GM23338 (cell line): ENCODE data around the gene ALDH1B1. TPM values are rescaled to one million over a fixed set of nuclear protein-coding genes. Genes with fewer than 3 reads are reported as not detected.

Experiments
- ATAC-seq: fragments of 200-7000 bp; cut with Tn5 transposase; 3 replicates; pipeline ENCODE4 v1.9.1; 2020
- DNase-seq: peaks from one replicate; pipeline ENCODE4 v3.0.0-alpha.2; 2015; ENCODE audit warnings: low spot score
- H2AFZ ChIP-seq: fragments of 200-600 bp; sonication (generic); 2 replicates; pipeline ENCODE4 v1.8.0; 2016; ENCODE audit warnings: antibody characterized with exemption, mild to moderate bottlenecking, moderate library complexity
- H3F3A ChIP-seq: fragments of 200-600 bp; sonication (generic); replicated peaks from 2 replicates; pipeline ENCODE4 v1.8.0; 2017; ENCODE audit warnings: antibody characterized with exemption, mixed run types, low read depth
- H3K27ac ChIP-seq: fragments of 200-600 bp; sonication (generic); 2 replicates; pipeline ENCODE4 v1.6.1; 2016; ENCODE audit warnings: low read depth
- H3K27me3 ChIP-seq: fragments of 200-600 bp; sonication (generic); 2 replicates; pipeline ENCODE4 v1.8.0; 2016; ENCODE audit warnings: mild to moderate bottlenecking, mixed run types, moderate library complexity; ENCODE audit not compliant: insufficient read depth
- H3K36me3 ChIP-seq: fragments of 200-600 bp; sonication (generic); 2 replicates; pipeline ENCODE4 v1.8.0; 2016; ENCODE audit warnings: mild to moderate bottlenecking; ENCODE audit not compliant: insufficient read depth
- H3K4me1 ChIP-seq: fragments of 200-600 bp; sonication (generic); 2 replicates; pipeline ENCODE4 v1.8.0; 2016; ENCODE audit warnings: mild to moderate bottlenecking, moderate library complexity; ENCODE audit not compliant: insufficient read depth
- H3K4me2 ChIP-seq: fragments of 200-600 bp; sonication (generic); 2 replicates; pipeline ENCODE4 v1.7.1; 2017; ENCODE audit warnings: mixed run types
- H3K4me3 ChIP-seq: fragments of 200-600 bp; sonication (generic); 2 replicates; pipeline ENCODE4 v1.6.1; 2016; ENCODE audit warnings: mixed run types
- H3K79me2 ChIP-seq: fragments of 200-600 bp; sonication (generic); replicated peaks from 2 replicates; pipeline ENCODE4 v1.8.0; 2017; ENCODE audit warnings: mild to moderate bottlenecking; ENCODE audit not compliant: insufficient read depth
- H3K9me2 ChIP-seq: fragments of 200-600 bp; sonication (generic); 2 replicates; pipeline ENCODE4 v1.8.0; 2017; ENCODE audit not compliant: insufficient read depth
- H4K20me1 ChIP-seq: fragments of 200-600 bp; sonication (generic); replicated peaks from 2 replicates; pipeline ENCODE4 v1.8.0; 2017; ENCODE audit warnings: mild to moderate bottlenecking; ENCODE audit not compliant: insufficient read depth
- H3K27ac Mint-ChIP-seq: 2 replicates; pipeline ENCODE4 v1.8.0; 2020; ENCODE audit warnings: inconsistent platforms, mild to moderate bottlenecking, moderate library complexity, mixed read lengths
- H3K27me3 Mint-ChIP-seq: 3 replicates; pipeline ENCODE4 v1.8.0; 2022; ENCODE audit warnings: low read depth, mild to moderate bottlenecking, moderate library complexity, mixed read lengths, inconsistent platforms; ENCODE audit not compliant: insufficient read depth, poor library complexity
- H3K36me3 Mint-ChIP-seq: 3 replicates; pipeline ENCODE4 v1.8.0; 2021; ENCODE audit warnings: low read depth, mild to moderate bottlenecking, inconsistent platforms, moderate library complexity, mixed read lengths
- H3K4me1 Mint-ChIP-seq: 3 replicates; pipeline ENCODE4 v1.8.0; 2020; ENCODE audit warnings: mild to moderate bottlenecking, inconsistent platforms, mixed read lengths
- H3K4me3 Mint-ChIP-seq: 3 replicates; pipeline ENCODE4 v1.8.0; 2021; ENCODE audit warnings: moderate library complexity, mild to moderate bottlenecking, inconsistent platforms, mixed read lengths
- H3K9me3 Mint-ChIP-seq: 3 replicates; pipeline ENCODE4 v1.8.0; 2020; ENCODE audit warnings: moderate library complexity, mild to moderate bottlenecking, inconsistent platforms, mixed read lengths
- ETS1 ChIP-seq: IDR thresholded peaks from 2 replicates; pipeline ENCODE4 v1.6.1; 2016; ENCODE audit warnings: antibody characterized with exemption
- EZH2 ChIP-seq: fragments of 200-600 bp; sonication (generic); IDR thresholded peaks from one replicate; pipeline ENCODE4 v1.8.0; 2017; ENCODE audit warnings: antibody characterized with exemption, mild to moderate bottlenecking, low read depth; ENCODE audit not compliant: unreplicated experiment
- EZH2phosphoT487 ChIP-seq: fragments of 200-600 bp; sonication (generic); IDR thresholded peaks from one replicate; pipeline ENCODE4 v1.8.1; 2018; ENCODE audit warnings: antibody characterized with exemption; ENCODE audit not compliant: unreplicated experiment
- REST ChIP-seq: IDR thresholded peaks from one replicate; pipeline ENCODE4 v1.6.1; 2018; ENCODE audit warnings: antibody characterized with exemption; ENCODE audit not compliant: unreplicated experiment
- polyA plus RNA-seq: library from polyadenylated mRNA; unstranded; fragments of >200 nt; fragmentation: Nextera tagmentation; extraction: Ambion mirVana; gene quantifications from 2 replicates; pipeline ENCODE4 v1.2.1, GENCODE V29; 2016
- total RNA-seq: library from RNA; depleted of rRNA; stranded (reverse); fragments of >200 nt; shearing (Covaris generic); gene quantifications from 2 replicates; pipeline ENCODE4 v1.2.3, GENCODE V29; 2014
- TF ChIP-seq, protein P1 (sequence below), 2 experiments: fragments of 200-600 bp in 1 of 2; sonication (generic) in 1 of 2; conservative IDR thresholded peaks; 2 replicates each; pipeline versions ENCODE4 v1.5.1 to v1.6.1; 2016 to 2017; ENCODE audit warnings: antibody characterized with exemption in 2 of 2, low read depth in 2 of 2, mild to moderate bottlenecking in 2 of 2, moderate library complexity in 1 of 2
- TF ChIP-seq, protein P2 (sequence below): fragments of 250-450 bp; sonication (Bioruptor Pico); IDR thresholded peaks from 2 replicates; pipeline ENCODE4 v1.5.0; 2020; ENCODE audit warnings: mild to moderate bottlenecking, moderate library complexity

ALDH1B1 gene
- total and polyA plus RNA-seq, 2 experiments from 2014 or later, result 37.5 to 74.8 TPM

DNA sequence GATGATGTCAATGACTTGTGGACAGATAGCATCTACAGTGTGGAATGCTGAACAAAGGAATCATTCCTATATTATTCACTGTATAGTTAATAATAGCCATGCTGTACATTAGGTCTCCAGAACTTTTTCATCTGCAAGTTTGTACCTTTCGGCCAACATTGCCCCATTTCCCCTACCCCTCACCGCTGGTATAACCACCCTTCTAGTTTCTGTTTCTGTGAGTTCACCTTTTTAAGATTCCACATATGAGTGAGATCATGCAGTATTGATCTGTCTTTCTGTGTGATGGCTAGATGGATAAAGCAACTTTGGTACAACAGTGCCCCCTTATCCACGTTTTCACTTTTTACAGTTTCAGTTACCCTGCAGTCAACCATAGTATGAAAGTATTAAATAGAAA, 18.8 kb upstream of the ALDH1B1 start:
- H3K4me3 ChIP-seq, result no peak overlapping the region
- no peak overlapping the region for H3K27ac Mint-ChIP-seq
- H3K36me3 ChIP-seq, result no peaks in the 10 kb centered on the region
- H3K9me2 ChIP-seq, result no peaks in the 10 kb centered on the region
- H3K36me3 Mint-ChIP-seq, result no peaks in the 10 kb centered on the region
- H3K4me1 ChIP-seq, result no peaks in the 10 kb centered on the region
- no peaks in the 10 kb centered on the region for H3K4me1 Mint-ChIP-seq
- TF ChIP-seq REST, result no peak
- TF ChIP-seq, protein P1, sequence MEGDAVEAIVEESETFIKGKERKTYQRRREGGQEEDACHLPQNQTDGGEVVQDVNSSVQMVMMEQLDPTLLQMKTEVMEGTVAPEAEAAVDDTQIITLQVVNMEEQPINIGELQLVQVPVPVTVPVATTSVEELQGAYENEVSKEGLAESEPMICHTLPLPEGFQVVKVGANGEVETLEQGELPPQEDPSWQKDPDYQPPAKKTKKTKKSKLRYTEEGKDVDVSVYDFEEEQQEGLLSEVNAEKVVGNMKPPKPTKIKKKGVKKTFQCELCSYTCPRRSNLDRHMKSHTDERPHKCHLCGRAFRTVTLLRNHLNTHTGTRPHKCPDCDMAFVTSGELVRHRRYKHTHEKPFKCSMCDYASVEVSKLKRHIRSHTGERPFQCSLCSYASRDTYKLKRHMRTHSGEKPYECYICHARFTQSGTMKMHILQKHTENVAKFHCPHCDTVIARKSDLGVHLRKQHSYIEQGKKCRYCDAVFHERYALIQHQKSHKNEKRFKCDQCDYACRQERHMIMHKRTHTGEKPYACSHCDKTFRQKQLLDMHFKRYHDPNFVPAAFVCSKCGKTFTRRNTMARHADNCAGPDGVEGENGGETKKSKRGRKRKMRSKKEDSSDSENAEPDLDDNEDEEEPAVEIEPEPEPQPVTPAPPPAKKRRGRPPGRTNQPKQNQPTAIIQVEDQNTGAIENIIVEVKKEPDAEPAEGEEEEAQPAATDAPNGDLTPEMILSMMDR (conservative IDR thresholded peaks at IDR 0.05; ENCODE audit: low read depth in 2 of 2), result 0 out of 4 replicates have a peak, but pooled peaks of 1 of the 2 experiments have one; percentile 2
- H3K4me3 Mint-ChIP-seq, result no peak overlapping the region
- H3F3A ChIP-seq, result no peaks in the 10 kb centered on the region
- H4K20me1 ChIP-seq, result no peaks in the 10 kb centered on the region
- no peak overlapping the region for H3K27ac ChIP-seq
- ATAC-seq (no peak), DNase-seq (no peak)
- no peak overlapping the region for H2AFZ ChIP-seq
- H3K79me2 ChIP-seq, result no peaks in the 10 kb centered on the region
- H3K27me3 Mint-ChIP-seq, result peaks cover 14% of the 10 kb centered on the region
- H3K4me2 ChIP-seq, result no peak overlapping the region
- no peaks in the 10 kb centered on the region for H3K27me3 ChIP-seq
- peaks cover 7% of the 10 kb centered on the region; the same call in 2 of the 3 replicates for H3K9me3 Mint-ChIP-seq

DNA sequence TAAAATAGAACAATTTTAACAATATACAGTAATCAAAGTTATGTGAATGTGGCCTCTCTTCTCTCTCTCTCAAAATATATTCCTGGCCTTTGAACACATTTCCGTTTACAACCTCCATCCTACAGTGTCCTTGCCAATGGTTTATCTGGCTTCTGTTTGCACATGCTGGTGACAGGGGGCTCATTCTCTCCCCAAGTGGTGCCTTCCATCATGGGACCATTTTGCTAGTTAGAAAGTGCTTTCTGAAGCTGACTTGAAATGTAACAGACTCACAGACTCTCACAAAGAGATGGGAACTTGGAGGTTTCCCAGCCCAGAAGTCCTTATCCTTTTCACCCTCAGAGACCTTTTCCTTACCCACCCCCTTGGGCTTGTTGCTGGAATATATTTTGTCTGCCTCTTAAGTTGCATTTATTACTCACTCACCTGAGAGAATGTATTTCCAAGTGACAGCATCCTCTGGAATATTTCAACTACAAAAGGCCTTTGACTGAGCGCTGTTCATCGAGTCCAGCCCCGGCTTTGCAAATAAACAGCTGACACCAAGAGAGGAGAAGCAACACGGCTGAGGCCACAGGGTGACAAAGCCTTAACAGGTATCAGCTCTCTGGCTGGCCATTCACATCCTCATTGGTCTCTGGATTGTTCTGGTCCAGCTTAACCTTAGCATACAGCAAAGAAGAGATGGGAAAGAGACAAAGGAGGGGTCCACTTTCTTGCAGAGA, 17.5 kb upstream of the ALDH1B1 start:
- Histone ChIP-seq H3K9me2 (no peaks in the 10 kb centered on the region), H3K27me3 (no peaks in the 10 kb centered on the region), H2AFZ (no peak overlapping the region), H3F3A (no peaks in the 10 kb centered on the region), H4K20me1 (no peaks in the 10 kb centered on the region), H3K4me3 (no peak overlapping the region), H3K36me3 (no peaks in the 10 kb centered on the region), H3K4me2 (no peak overlapping the region), H3K79me2 (no peaks in the 10 kb centered on the region), H3K27ac (no peak overlapping the region), H3K4me1 (no peaks in the 10 kb centered on the region)
- Mint-ChIP-seq H3K4me1 (peaks cover 1% of the 10 kb centered on the region; the same call in 2 of the 3 replicates), H3K4me3 (no peak overlapping the region), H3K9me3 (peaks cover 7% of the 10 kb centered on the region; the same call in 2 of the 3 replicates), H3K27me3 (peaks cover 20% of the 10 kb centered on the region), H3K27ac (no peak overlapping the region), H3K36me3 (no peaks in the 10 kb centered on the region)
- ATAC-seq (no peak), DNase-seq (no peak)
- TF ChIP-seq ETS1 (no peak), EZH2 (no peak), EZH2phosphoT487 (no peak)
- TF ChIP-seq, protein P2, sequence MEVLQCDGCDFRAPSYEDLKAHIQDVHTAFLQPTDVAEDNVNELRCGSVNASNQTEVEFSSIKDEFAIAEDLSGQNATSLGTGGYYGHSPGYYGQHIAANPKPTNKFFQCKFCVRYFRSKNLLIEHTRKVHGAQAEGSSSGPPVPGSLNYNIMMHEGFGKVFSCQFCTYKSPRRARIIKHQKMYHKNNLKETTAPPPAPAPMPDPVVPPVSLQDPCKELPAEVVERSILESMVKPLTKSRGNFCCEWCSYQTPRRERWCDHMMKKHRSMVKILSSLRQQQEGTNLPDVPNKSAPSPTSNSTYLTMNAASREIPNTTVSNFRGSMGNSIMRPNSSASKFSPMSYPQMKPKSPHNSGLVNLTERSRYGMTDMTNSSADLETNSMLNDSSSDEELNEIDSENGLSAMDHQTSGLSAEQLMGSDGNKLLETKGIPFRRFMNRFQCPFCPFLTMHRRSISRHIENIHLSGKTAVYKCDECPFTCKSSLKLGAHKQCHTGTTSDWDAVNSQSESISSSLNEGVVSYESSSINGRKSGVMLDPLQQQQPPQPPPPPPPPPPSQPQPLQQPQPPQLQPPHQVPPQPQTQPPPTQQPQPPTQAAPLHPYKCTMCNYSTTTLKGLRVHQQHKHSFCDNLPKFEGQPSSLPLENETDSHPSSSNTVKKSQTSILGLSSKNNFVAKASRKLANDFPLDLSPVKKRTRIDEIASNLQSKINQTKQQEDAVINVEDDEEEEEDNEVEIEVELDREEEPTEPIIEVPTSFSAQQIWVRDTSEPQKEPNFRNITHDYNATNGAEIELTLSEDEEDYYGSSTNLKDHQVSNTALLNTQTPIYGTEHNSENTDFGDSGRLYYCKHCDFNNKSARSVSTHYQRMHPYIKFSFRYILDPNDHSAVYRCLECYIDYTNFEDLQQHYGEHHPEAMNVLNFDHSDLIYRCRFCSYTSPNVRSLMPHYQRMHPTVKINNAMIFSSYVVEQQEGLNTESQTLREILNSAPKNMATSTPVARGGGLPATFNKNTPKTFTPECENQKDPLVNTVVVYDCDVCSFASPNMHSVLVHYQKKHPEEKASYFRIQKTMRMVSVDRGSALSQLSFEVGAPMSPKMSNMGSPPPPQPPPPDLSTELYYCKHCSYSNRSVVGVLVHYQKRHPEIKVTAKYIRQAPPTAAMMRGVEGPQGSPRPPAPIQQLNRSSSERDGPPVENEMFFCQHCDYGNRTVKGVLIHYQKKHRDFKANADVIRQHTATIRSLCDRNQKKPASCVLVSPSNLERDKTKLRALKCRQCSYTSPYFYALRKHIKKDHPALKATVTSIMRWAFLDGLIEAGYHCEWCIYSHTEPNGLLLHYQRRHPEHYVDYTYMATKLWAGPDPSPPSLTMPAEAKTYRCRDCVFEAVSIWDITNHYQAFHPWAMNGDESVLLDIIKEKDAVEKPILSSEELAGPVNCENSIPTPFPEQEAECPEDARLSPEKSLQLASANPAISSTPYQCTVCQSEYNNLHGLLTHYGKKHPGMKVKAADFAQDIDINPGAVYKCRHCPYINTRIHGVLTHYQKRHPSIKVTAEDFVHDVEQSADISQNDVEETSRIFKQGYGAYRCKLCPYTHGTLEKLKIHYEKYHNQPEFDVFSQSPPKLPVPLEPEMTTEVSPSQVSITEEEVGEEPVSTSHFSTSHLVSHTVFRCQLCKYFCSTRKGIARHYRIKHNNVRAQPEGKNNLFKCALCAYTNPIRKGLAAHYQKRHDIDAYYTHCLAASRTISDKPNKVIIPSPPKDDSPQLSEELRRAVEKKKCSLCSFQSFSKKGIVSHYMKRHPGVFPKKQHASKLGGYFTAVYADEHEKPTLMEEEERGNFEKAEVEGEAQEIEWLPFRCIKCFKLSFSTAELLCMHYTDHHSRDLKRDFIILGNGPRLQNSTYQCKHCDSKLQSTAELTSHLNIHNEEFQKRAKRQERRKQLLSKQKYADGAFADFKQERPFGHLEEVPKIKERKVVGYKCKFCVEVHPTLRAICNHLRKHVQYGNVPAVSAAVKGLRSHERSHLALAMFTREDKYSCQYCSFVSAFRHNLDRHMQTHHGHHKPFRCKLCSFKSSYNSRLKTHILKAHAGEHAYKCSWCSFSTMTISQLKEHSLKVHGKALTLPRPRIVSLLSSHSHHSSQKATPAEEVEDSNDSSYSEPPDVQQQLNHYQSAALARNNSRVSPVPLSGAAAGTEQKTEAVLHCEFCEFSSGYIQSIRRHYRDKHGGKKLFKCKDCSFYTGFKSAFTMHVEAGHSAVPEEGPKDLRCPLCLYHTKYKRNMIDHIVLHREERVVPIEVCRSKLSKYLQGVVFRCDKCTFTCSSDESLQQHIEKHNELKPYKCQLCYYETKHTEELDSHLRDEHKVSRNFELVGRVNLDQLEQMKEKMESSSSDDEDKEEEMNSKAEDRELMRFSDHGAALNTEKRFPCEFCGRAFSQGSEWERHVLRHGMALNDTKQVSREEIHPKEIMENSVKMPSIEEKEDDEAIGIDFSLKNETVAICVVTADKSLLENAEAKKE (CRISPR knock-in tag), result no peak
